ENCODE results near the gene DEFB124. TPM values are rescaled to one million over a fixed set of nuclear protein-coding genes. Genes with fewer than 3 reads are reported as not detected.
A peak's percentile ranks its signal among the peaks of the same experiment; 100 is the strongest.

Gene DEFB124
- total RNA-seq, 4 donors from 2014 or later = not detected

GRCh38 chr20:31485450-31486339 is 10.8 kb upstream of the DEFB124 start:
- H3K27ac ChIP-seq = peak overlapping the region; percentile 57 to 83 (median 75)
- peak in 2 of 3 donors; percentile 57 to 59 for DNase-seq
- H3K4me3 ChIP-seq = peak overlapping the region in 2 of 4 donors; percentile 16 to 25
- no peaks in the 10 kb centered on the region for H3K27me3 ChIP-seq
- TF ChIP-seq CTCF (IDR thresholded peaks at IDR 0.05) (no peak), POLR2A (IDR thresholded peaks at IDR 0.05) (no peak)
- no peaks in the 10 kb centered on the region for H3K4me1 ChIP-seq
- H3K36me3 ChIP-seq = no peaks in the 10 kb centered on the region
- H3K9me3 ChIP-seq = no peaks in the 10 kb centered on the region

- peak overlapping the region in 1 of 4 donors; percentile 83 for H3K27ac ChIP-seq
- H3K4me3 ChIP-seq = no peak overlapping the region
- TF ChIP-seq CTCF (IDR thresholded peaks at IDR 0.05) (no peak), POLR2A (IDR thresholded peaks at IDR 0.05) (no peak)
- no peak for DNase-seq
- H3K36me3 ChIP-seq = no peaks in the 10 kb centered on the region
- H3K9me3 ChIP-seq = no peaks in the 10 kb centered on the region
- H3K4me1 ChIP-seq = no peaks in the 10 kb centered on the region
- H3K27me3 ChIP-seq = no peaks in the 10 kb centered on the region
Measured at GRCh38 chr20:31484001-31484400, 9.1 kb upstream of the DEFB124 start.

GRCh38 chr20:31476643-31477215 is 1.8 kb upstream of the DEFB124 start:
- H3K4me1 ChIP-seq = peaks cover 0 to 12% (median 0%) of the 10 kb centered on the region in 4 donors
- H3K9me3 ChIP-seq = no peaks in the 10 kb centered on the region
- no peak overlapping the region for H3K27ac ChIP-seq
- DNase-seq = no peak
- peaks cover 0 to 5% of the 10 kb centered on the region in 2 donors for H3K27me3 ChIP-seq
- H3K4me3 ChIP-seq = peak overlapping the region in 1 of 4 donors; percentile 56
- no peaks in the 10 kb centered on the region for H3K36me3 ChIP-seq
- TF ChIP-seq POLR2A (IDR thresholded peaks at IDR 0.05) (no peak), CTCF (IDR thresholded peaks at IDR 0.05) (no peak)

- Histone ChIP-seq H3K36me3 (no peaks in the 10 kb centered on the region), H3K4me1 (peaks cover 0 to 12% (median 0%) of the 10 kb centered on the region in 4 donors), H3K9me3 (no peaks in the 10 kb centered on the region), H3K27ac (peak overlapping the region in 1 of 4 donors; percentile 74), H3K4me3 (peak overlapping the region in 1 of 4 donors; percentile 56), H3K27me3 (peaks cover 0 to 5% of the 10 kb centered on the region in 2 donors)
- DNase-seq = no peak
- TF ChIP-seq POLR2A (IDR thresholded peaks at IDR 0.05) (no peak), CTCF (IDR thresholded peaks at IDR 0.05) (no peak)
Measured at GRCh38 chr20:31476294-31476585, 1.3 kb upstream of the DEFB124 start.

GRCh38 chr20:31475472-31476293 is 756 bp upstream of the DEFB124 start:
- DNase-seq = no peak
- peak overlapping the region; percentile 10 to 56 (median 40) for H3K4me3 ChIP-seq
- H3K27me3 ChIP-seq = peaks cover 0 to 5% of the 10 kb centered on the region in 2 donors
- no peaks in the 10 kb centered on the region for H3K36me3 ChIP-seq
- peak overlapping the region; percentile 9 to 74 (median 46) for H3K27ac ChIP-seq
- H3K4me1 ChIP-seq = peaks cover 0 to 12% (median 0%) of the 10 kb centered on the region in 4 donors
- TF ChIP-seq CTCF (IDR thresholded peaks at IDR 0.05) = no peak
- no peak for TF ChIP-seq POLR2A (IDR thresholded peaks at IDR 0.05)
- H3K9me3 ChIP-seq = no peaks in the 10 kb centered on the region
